ENCODE data around the gene SSH2.

GRCh38 chr17:29648005-29648404 lies 282.0 kb downstream of the SSH2 start:
- TF ChIP-seq ZFP90 (CRISPR knock-in tag; IDR thresholded peaks at IDR 0.05; ENCODE audit: borderline replicate concordance) (no peak), HINFP (CRISPR knock-in tag; IDR thresholded peaks at IDR 0.05; ENCODE audit: low read depth) (no peak), THAP8 (CRISPR knock-in tag; IDR thresholded peaks at IDR 0.05; ENCODE audit: borderline replicate concordance) (no peak), SMAD9 (CRISPR knock-in tag; IDR thresholded peaks at IDR 0.05) (no peak)

Data from HepG2 (cell line).